Ectodermal cell (in vitro differentiated cells): Measurements from ENCODE around the gene TRIM24.

Experiments
- H3K27ac ChIP-seq: 2 replicates; pipeline ENCODE4 v1.7.0; 2013; ENCODE audit warnings: mild to moderate bottlenecking, low read depth, low read length; ENCODE audit not compliant: insufficient read depth, poor library complexity, severe bottlenecking
- H3K27me3 ChIP-seq: 2 replicates; pipeline ENCODE4 v1.7.0; 2013; ENCODE audit warnings: mild to moderate bottlenecking, low read length; ENCODE audit not compliant: insufficient read depth, control insufficient read depth, poor library complexity, severe bottlenecking
- H3K36me3 ChIP-seq: one replicate; pipeline ENCODE4 v1.7.0; 2013; ENCODE audit warnings: low read length; ENCODE audit not compliant: control insufficient read depth, insufficient read depth
- H3K4me1 ChIP-seq: one replicate; pipeline ENCODE4 v1.7.0; 2013; ENCODE audit warnings: low read length; ENCODE audit not compliant: control insufficient read depth, insufficient read depth
- H3K4me3 ChIP-seq: 2 replicates; pipeline ENCODE4 v1.7.0; 2013; ENCODE audit warnings: low read depth, low read length, control low read depth; ENCODE audit not compliant: insufficient read depth
- H3K9me3 ChIP-seq: 2 replicates; pipeline ENCODE4 v1.7.0; 2013; ENCODE audit warnings: mild to moderate bottlenecking, low read length, moderate library complexity; ENCODE audit not compliant: control insufficient read depth
- WGBS, 2 experiments: methylation state at CpG; one replicate each; pipeline ENCODE4 v1.1.7; 2013; ENCODE audit warnings: missing lambda C conversion rate in 2 of 2; 5-methylcytosine and 5-hydroxymethylcytosine counted together

TRIM24 gene

GRCh38 chr7:138434597-138435019, 25.5 kb upstream of the TRIM24 start:
- no peaks in the 10 kb centered on the region for H3K9me3 ChIP-seq
- 75 to 80% methylated on average over 2 of the region's 2 CpGs for WGBS, 2 experiments
- no peaks in the 10 kb centered on the region for H3K36me3 ChIP-seq
- H3K4me1 ChIP-seq, result no peaks in the 10 kb centered on the region
- no peaks in the 10 kb centered on the region for H3K27me3 ChIP-seq
- H3K27ac ChIP-seq, result no peak overlapping the region
- no peak overlapping the region for H3K4me3 ChIP-seq

- no peaks in the 10 kb centered on the region for H3K9me3 ChIP-seq
- no peaks in the 10 kb centered on the region for H3K27me3 ChIP-seq
- H3K4me1 ChIP-seq, result no peaks in the 10 kb centered on the region
- H3K36me3 ChIP-seq, result no peaks in the 10 kb centered on the region
- H3K27ac ChIP-seq, result no peak overlapping the region
- no peak overlapping the region for H3K4me3 ChIP-seq
- 91 to 93% methylated on average over 10 of the region's 10 CpGs for WGBS, 2 experiments
Measured at GRCh38 chr7:138435231-138435919, 24.7 kb upstream of the TRIM24 start.

- Histone ChIP-seq H3K27me3 (no peaks in the 10 kb centered on the region), H3K4me1 (no peaks in the 10 kb centered on the region), H3K9me3 (no peaks in the 10 kb centered on the region), H3K27ac (no peak overlapping the region), H3K36me3 (no peaks in the 10 kb centered on the region), H3K4me3 (no peak overlapping the region)
- 91 to 92% methylated on average over 2 of the region's 2 CpGs for WGBS, 2 experiments
Measured at GRCh38 chr7:138436388-138436787, 23.7 kb upstream of the TRIM24 start.

- Histone ChIP-seq H3K4me3 (no peak overlapping the region), H3K9me3 (no peaks in the 10 kb centered on the region), H3K27me3 (no peaks in the 10 kb centered on the region), H3K36me3 (no peaks in the 10 kb centered on the region), H3K4me1 (no peaks in the 10 kb centered on the region), H3K27ac (no peak overlapping the region)
- WGBS, 2 experiments, result 91 to 92% methylated on average over 17 of the region's 17 CpGs
Measured at GRCh38 chr7:138440460-138440859, 19.6 kb upstream of the TRIM24 start.

GRCh38 chr7:138442822-138443221, 17.2 kb upstream of the TRIM24 start:
- Histone ChIP-seq H3K27ac (no peak overlapping the region), H3K4me1 (no peaks in the 10 kb centered on the region), H3K27me3 (no peaks in the 10 kb centered on the region), H3K4me3 (no peak overlapping the region), H3K9me3 (no peaks in the 10 kb centered on the region), H3K36me3 (no peaks in the 10 kb centered on the region)
- 97 to 98% methylated on average over 3 of the region's 3 CpGs for WGBS, 2 experiments

GRCh38 chr7:138449580-138449979, 10.5 kb upstream of the TRIM24 start:
- Histone ChIP-seq H3K9me3 (no peaks in the 10 kb centered on the region), H3K27me3 (no peaks in the 10 kb centered on the region), H3K36me3 (no peaks in the 10 kb centered on the region), H3K4me1 (no peaks in the 10 kb centered on the region), H3K4me3 (no peak overlapping the region), H3K27ac (no peak overlapping the region)
- WGBS, 2 experiments, result 87 to 94% methylated on average over 4 to 6 of the region's 6 CpGs

GRCh38 chr7:138455609-138456008, 4.5 kb upstream of the TRIM24 start:
- Histone ChIP-seq H3K4me3 (no peak overlapping the region), H3K36me3 (no peaks in the 10 kb centered on the region), H3K27ac (no peak overlapping the region), H3K9me3 (no peaks in the 10 kb centered on the region), H3K27me3 (no peaks in the 10 kb centered on the region), H3K4me1 (peaks cover 9% of the 10 kb centered on the region)
- 54 to 61% methylated on average over 3 of the region's 3 CpGs for WGBS, 2 experiments

- WGBS, 2 experiments, result 84 to 85% methylated on average over 4 of the region's 4 CpGs
- Histone ChIP-seq H3K4me1 (peaks cover 9% of the 10 kb centered on the region), H3K27me3 (no peaks in the 10 kb centered on the region), H3K4me3 (no peak overlapping the region), H3K9me3 (no peaks in the 10 kb centered on the region), H3K36me3 (no peaks in the 10 kb centered on the region), H3K27ac (no peak overlapping the region)
Measured at GRCh38 chr7:138456220-138456619, 3.8 kb upstream of the TRIM24 start.

- Histone ChIP-seq H3K9me3 (no peaks in the 10 kb centered on the region), H3K4me3 (peak overlapping the region; percentile 31), H3K27me3 (no peaks in the 10 kb centered on the region), H3K4me1 (peaks cover 9% of the 10 kb centered on the region), H3K36me3 (no peaks in the 10 kb centered on the region), H3K27ac (no peak overlapping the region)
- 13 to 16% methylated on average over 17 to 18 of the region's 18 CpGs for WGBS, 2 experiments
Measured at GRCh38 chr7:138458576-138459412, 1.3 kb upstream of the TRIM24 start.

GRCh38 chr7:138459413-138460175, 465 bp upstream of the TRIM24 start:
- WGBS, 2 experiments, result 0 to 1% methylated on average over 31 of the region's 31 CpGs

More at GRCh38 chr7:138459413-138460175, 465 bp upstream of the TRIM24 start:
- Histone ChIP-seq H3K36me3 (no peaks in the 10 kb centered on the region), H3K9me3 (no peaks in the 10 kb centered on the region), H3K4me3 (peak overlapping the region; percentile 31), H3K27me3 (no peaks in the 10 kb centered on the region), H3K27ac (no peak overlapping the region), H3K4me1 (peaks cover 10% of the 10 kb centered on the region)
